ENCODE data around the gene MAMDC2.
"Not testable (repeated sequence)": the region's sequence is repeated elsewhere in the genome, so short reads cannot be mapped to it uniquely, and the experiment has no call there.

Gene MAMDC2

GRCh38 chr9:70204743-70205142 is 161.1 kb downstream of the MAMDC2 start:
- not testable (repeated sequence) for DNase-seq (ENCODE audit: low read depth in 2 of 2)

- DNase-seq (ENCODE audit: low read depth in 2 of 2): no peak
These were observed 161.8 kb downstream of the MAMDC2 start for GRCh38 chr9:70205366-70206020.

- no peak for DNase-seq (ENCODE audit: low read depth in 2 of 2)
These were observed 173.4 kb downstream of the MAMDC2 start for GRCh38 chr9:70217029-70217428.

GRCh38 chr9:70218767-70219166 is 175.1 kb downstream of the MAMDC2 start:
- DNase-seq (ENCODE audit: low read depth in 2 of 2): no peak

- DNase-seq (ENCODE audit: low read depth in 2 of 2): no peak
These were observed 176.6 kb downstream of the MAMDC2 start for GRCh38 chr9:70220216-70220615.

- no peak for DNase-seq (ENCODE audit: low read depth in 2 of 2)
These were observed 178.7 kb downstream of the MAMDC2 start for GRCh38 chr9:70222354-70222753.

GRCh38 chr9:70228118-70228517 is 184.5 kb downstream of the MAMDC2 start:
- no peak for DNase-seq (ENCODE audit: low read depth in 2 of 2)

GRCh38 chr9:70228611-70229010 is 185.0 kb downstream of the MAMDC2 start:
- DNase-seq (ENCODE audit: low read depth in 2 of 2): no peak

- DNase-seq (ENCODE audit: low read depth in 2 of 2): no peak
These were observed 185.4 kb downstream of the MAMDC2 start for GRCh38 chr9:70229026-70229425.

GRCh38 chr9:70229579-70229978 is 185.9 kb downstream of the MAMDC2 start:
- no peak for DNase-seq (ENCODE audit: low read depth in 2 of 2)

- no peak for DNase-seq (ENCODE audit: low read depth in 2 of 2)
These were observed 188.8 kb downstream of the MAMDC2 start for GRCh38 chr9:70232476-70232875.

- DNase-seq (ENCODE audit: low read depth in 2 of 2): not testable (repeated sequence)
These were observed 190.6 kb downstream of the MAMDC2 start for GRCh38 chr9:70234208-70234607.

GRCh38 chr9:70245952-70246351 is 202.3 kb downstream of the MAMDC2 start:
- DNase-seq (ENCODE audit: low read depth in 2 of 2): not testable (repeated sequence)

GRCh38 chr9:70250221-70250620 is 206.6 kb downstream of the MAMDC2 start:
- DNase-seq (ENCODE audit: low read depth in 2 of 2): no peak

GRCh38 chr9:70255486-70255885 is 211.8 kb downstream of the MAMDC2 start:
- DNase-seq (ENCODE audit: low read depth in 2 of 2): no peak

GRCh38 chr9:70256123-70256551 is 212.5 kb downstream of the MAMDC2 start:
- DNase-seq (ENCODE audit: low read depth in 2 of 2): no peak

- no peak for DNase-seq (ENCODE audit: low read depth in 2 of 2)
These were observed 213.9 kb downstream of the MAMDC2 start for GRCh38 chr9:70257502-70257901.

- peak; percentile 4 to 12 for DNase-seq (ENCODE audit: low read depth in 2 of 2)
These were observed 214.5 kb downstream of the MAMDC2 start for GRCh38 chr9:70257991-70258691.

- DNase-seq (ENCODE audit: low read depth in 2 of 2): peak; percentile 73 to 76
These were observed 215.3 kb downstream of the MAMDC2 start, which contains the start of gene SMC5 for GRCh38 chr9:70258692-70259511. TSS of gene SMC5 (plus strand) at chr9:70258978. CDS start at chr9:70259079, 101 bp downstream.

GRCh38 chr9:70259512-70259802 is 215.8 kb downstream of the MAMDC2 start:
- no peak for DNase-seq (ENCODE audit: low read depth in 2 of 2)

- no peak for DNase-seq (ENCODE audit: low read depth in 2 of 2)
These were observed 216.4 kb downstream of the MAMDC2 start for GRCh38 chr9:70260007-70260443.

- DNase-seq (ENCODE audit: low read depth in 2 of 2): no peak
These were observed 217.0 kb downstream of the MAMDC2 start for GRCh38 chr9:70260606-70261005.

All from activated CD4-positive, alpha-beta T cell treated with anti-CD3 and anti-CD28 coated beads for 24 hours (primary cell).